ENCODE measurements around the gene LGALS7B.
"Not testable (repeated sequence)": the region's sequence is repeated elsewhere in the genome, so short reads cannot be mapped to it uniquely, and the experiment has no call there.

LGALS7B gene

GRCh38 chr19:38770228-38770948, 18.6 kb upstream of the LGALS7B start:
- not testable (repeated sequence) for DNase-seq

- DNase-seq: not testable (repeated sequence)
Observed at GRCh38 chr19:38770949-38771275, 18.1 kb upstream of the LGALS7B start.

DNA sequence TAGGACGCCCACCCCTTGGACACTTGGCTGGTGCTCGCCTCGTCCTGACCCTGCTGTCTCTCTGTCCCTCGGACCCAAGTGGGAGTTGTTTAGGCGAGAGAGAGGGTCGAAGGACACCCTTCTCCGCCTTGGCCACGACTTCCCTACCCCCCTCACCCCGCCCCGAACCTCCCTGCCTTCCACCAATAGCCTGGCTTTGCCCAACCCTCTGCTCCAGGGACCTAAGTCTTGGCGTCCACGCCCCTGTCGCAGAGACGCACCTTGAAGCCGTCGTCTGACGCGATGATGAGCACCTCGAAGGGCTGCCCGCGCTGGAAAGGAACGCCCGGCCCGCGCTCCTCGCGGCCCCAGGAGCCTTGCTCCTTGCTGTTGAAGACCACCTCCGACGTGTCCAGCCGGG, 17.4 kb upstream of the LGALS7B start:
- not testable (repeated sequence) for DNase-seq

DNA sequence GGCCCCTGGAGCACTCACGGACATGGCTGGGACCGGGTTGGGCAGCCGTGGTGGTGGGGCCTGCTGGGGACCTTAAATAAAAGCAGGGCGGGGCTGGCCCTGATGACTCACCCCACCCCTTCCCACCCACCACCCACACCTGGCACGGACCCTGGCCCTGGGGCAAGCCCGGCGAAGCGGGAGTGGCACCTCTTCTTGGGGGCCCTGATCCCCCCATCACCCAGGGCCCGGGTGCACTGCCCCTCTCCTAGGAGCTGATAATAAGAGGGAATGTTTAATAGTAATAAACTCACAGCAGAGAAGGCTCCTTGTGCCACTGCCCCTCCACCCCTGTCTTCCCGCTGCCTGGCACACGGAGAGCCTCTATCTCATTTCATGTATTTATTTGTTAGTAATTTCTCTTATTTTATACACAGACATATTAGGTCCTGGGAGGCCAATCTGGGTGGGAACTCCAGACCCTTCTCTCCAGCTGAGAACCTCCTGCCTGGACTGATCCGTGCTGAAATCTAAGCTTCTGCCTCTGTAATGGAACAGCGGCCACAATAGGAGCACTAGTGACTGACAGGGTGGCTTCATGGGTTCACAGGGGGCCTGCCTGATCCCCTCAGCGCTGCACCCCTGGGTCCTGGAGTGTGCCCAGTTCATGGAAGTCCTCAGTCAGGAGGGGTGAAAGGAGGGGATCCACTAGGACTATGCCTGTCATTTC, 15.4 kb upstream of the LGALS7B start, which contains the start of gene LGALS7:
Gene LGALS7, minus strand, starts transcription at position 49 of the 709 bp plus-strand sequence. Its CDS starts 25 bp downstream, at position 24.
- no peak for DNase-seq

- no peak for DNase-seq
Observed at GRCh38 chr19:38774181-38774950, 14.6 kb upstream of the LGALS7B start.

- no peak for DNase-seq
Observed at GRCh38 chr19:38778733-38779132, 10.3 kb upstream of the LGALS7B start.

DNA sequence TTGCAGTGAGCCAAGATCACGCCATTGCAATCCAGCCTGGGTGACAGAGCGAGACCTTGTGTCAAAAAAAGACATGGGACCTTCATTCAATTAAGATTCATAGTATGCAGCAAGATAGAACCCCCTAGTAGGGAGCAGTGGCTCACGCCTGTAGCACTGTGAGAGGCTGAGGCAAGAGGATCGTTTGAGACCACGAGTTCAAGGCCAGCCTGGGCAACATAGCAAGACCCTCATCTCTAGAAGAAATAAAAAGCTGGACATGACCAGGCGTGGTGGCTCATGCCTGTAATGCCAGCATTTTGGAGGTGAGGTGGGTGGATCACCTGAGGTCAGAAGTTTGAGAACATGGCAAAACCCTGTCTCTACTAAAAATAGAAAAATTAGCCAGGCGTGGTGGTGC, 8.6 kb upstream of the LGALS7B start:
- DNase-seq: no peak

GRCh38 chr19:38781058-38781457, 7.9 kb upstream of the LGALS7B start:
- no peak for DNase-seq

- not testable (repeated sequence) for DNase-seq
Observed at GRCh38 chr19:38782212-38782611, 6.8 kb upstream of the LGALS7B start.

DNA sequence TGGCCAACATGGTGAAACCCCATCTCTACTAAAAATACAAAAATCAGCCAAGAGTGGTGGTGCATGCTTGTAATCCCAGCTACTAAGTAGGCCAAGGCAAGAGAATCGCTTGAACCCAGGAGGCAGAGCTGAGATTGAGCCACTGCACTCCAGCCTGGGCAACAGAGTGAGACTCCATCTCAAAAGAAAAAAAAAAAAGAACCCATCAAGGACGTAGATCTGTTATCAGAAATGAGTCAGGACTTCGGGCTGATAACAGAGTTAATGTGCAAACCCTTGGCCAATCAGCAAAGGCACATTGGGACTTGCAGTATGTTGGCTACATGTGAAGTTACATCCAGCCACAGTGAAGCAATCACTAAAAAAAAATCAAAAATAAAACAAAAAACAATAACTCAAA, 4.8 kb upstream of the LGALS7B start:
- no peak for DNase-seq

DNA sequence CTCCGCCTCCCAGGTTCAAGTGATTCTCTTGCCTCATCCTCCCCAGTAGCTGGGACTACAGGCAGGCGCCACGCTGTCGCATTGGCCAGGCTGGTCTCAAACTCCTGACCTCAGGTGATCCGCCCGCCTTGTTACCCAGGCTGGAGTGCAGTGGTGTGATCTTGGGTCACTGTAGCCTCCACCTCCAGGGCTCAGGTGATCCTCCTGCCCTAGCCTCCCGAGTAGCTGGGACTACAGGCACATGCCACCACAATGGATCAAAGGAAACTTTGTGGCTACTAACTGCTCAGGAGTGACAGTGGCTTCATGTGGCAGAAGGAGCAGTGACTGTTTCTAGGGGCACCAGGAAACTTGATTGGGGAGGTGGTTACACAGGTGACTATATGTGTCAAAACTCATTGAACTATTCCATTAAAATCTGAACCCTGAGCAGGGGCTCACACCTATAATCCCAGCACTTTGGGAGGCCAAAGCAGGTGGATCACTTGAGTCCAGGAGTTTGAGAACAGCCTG, 3.8 kb upstream of the LGALS7B start:
- DNase-seq: no peak

DNA sequence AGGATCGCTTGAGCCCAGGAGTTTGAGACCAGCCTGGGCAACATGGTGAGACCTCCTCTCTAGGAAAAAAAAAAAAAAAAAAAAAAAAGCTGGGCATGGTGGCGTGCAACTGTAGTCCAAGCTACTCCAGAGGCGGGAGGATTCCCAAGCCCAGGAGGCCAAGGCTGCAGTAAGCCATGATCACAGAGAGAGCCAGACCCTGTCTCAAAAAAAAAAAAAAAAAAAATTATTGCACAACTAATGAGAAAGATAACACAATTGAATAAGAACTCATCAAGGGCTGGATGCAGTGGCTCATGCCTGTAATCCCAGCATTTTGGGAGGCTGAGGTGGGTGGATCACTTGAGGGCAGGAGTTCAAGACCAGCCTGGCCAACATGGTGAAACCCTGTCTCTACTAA, 2.9 kb upstream of the LGALS7B start:
- DNase-seq: not testable (repeated sequence)

DNA sequence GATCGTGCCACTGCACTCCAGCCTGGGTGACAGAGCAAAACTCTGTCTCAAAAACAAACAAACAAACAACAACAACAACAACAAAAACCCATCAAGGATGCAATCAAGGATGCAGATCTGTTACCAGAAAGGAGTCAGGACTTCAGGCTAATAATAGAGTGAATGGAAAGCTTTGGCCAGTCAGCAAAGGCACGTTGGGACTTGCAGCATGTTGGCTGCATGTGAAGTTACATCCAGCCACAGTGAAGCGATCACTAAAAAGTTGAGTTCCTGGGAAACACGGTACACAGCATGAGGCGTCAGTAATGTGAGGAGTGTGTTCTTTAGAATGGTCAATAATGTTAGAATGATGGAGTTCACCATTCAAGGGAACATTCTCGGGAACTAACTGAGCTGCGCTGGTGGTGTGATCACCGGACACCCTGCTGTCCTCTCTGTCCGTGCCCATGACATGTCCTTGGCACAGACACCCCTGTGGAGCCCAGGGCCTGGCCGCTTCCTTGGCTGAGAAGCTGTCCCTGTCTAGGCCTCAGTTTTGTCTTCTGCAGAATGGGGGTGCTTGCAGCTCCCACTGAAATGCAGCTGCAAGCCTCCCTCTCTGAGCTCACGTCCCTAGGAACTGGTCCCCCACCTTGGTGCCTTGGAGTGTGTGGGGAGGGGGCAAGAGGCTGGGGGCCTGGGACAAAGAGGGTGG, 2.3 kb upstream of the LGALS7B start:
- DNase-seq: no peak

DNA sequence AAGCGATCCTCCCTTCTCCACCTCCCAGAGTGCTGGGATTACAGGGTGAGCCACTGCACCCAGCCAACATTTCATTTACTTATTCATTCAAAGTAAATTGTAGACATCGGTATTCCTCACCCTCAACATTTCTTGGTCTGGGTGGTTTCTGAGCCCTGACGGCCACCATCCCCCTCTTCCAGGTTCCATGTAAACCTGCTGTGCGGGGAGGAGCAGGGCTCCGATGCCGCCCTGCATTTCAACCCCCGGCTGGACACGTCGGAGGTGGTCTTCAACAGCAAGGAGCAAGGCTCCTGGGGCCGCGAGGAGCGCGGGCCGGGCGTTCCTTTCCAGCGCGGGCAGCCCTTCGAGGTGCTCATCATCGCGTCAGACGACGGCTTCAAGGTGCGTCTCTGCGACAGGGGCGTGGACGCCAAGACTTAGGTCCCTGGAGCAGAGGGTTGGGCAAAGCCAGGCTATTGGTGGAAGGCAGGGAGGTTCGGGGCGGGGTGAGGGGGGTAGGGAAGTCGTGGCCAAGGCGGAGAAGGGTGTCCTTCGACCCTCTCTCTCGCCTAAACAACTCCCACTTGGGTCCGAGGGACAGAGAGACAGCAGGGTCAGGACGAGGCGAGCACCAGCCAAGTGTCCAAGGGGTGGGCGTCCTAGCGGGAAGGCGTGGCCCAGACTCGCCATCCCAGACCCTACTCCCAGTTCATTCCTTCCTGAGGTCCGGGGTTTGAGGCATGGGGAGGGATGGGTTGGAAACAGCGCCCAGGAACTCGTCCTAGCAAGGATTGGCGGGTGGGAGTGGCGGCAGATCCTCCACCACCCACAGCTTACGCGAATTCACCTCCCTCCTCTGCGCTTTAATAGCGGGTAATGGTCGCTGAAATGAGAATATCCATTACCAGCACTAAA, 1.8 kb downstream of the LGALS7B start:
- DNase-seq: not testable (repeated sequence)

DNA sequence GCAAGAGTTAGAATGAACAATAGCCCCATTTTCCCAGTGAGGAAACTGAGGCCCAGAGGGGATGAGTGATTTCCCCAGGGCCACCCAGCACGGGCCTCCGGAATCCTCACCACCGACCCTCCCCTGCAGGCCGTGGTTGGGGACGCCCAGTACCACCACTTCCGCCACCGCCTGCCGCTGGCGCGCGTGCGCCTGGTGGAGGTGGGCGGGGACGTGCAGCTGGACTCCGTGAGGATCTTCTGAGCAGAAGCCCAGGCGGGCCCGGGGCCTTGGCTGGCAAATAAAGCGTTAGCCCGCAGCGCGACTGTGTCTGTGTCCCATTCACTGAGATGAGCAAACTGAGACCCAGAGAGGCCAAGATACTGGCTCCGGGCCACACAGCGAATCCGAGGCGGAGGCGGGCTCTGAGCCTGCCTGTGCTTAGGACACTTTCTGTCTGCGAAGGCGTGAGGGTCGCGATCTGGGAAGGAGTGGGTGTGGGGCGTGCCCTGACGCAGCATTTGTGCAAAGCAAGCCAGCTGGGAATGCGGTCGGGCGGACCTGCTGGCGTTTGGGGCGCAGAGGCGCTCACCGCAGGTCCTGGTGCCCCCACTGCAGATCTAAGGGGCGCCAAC, 2.6 kb downstream of the LGALS7B start:
- DNase-seq: not testable (repeated sequence)

DNA sequence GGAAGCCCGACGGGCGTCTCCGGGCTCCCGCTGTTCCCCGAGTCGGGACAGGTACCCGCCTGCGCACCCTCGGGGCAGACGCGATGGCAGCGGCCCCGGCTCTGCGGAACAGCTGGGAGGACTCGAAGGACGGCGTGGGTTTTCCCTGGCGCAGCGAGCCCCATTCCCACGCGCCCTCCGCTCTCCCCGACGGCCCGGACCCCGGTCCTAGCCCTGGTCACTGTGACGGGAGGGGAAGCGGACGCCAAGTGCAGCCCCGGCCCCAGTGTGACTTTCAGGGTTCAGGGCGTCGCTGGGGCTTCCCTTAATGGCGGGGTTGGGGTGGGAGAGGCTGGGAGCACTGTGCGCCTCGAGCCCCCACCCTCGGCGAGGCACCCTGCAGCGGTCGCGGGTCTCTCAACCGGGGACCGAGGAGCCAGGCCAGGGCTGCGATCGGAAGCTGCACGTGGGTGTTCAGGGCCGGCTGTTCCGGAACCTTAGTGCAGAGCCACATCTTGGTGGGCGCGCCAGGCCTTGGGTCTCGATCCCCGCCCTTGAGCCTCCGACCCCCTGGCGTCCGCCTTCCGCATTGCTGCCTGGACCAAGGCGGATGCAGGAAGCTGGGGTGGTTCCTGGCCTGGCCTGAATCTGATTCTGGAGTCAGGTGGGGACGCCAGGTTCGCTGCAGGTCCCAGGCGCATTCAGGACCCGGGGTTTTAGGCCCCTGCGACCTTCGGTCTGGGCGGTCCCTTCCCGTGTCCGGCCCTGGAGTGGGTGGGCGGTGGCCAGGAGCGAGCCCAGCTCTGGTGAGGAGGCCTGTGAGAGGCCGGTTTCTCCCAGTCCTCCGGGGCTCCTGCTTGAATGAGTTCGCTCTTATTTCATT, 3.5 kb downstream of the LGALS7B start:
- peak; percentile 59 for DNase-seq

DNA sequence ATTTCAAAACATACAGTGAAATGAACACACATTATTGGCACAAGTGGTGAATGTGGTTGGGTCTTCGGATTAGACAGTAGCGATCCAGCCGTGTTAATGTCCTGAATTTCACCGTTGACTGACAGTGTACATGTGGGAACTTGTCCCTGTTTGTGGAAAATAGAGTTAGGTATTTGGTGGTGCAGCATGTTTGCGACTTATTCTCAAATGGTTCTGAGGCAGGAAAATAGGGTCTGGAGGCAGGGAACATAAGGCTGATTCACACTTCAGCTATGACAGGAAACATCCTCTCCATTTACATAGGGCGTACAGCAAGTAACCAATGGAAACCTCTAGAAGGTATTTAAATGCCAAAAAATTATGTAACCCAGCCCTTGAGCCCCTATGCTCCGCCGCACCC, 4.2 kb downstream of the LGALS7B start:
- no peak for DNase-seq

DNA sequence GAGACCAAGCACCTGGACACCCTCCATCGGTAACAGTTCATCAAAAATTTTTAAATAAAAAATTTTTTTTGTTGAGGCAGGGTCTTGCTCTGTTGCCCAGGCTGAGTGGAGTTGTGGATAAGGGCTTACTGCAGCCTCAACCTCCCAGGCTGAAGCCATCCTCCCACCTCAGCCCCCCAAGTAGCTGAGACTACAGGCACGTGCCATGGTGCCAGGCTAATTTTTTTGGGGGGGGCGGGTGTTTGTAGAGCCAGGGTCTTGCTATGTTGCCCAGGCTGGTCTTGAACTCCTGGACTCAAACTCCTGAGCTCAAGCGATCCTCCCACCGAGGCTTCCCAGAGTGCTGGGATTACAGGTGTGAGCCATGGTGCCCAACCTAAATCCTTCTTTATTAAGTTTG, 4.7 kb downstream of the LGALS7B start:
- no peak for DNase-seq

DNA sequence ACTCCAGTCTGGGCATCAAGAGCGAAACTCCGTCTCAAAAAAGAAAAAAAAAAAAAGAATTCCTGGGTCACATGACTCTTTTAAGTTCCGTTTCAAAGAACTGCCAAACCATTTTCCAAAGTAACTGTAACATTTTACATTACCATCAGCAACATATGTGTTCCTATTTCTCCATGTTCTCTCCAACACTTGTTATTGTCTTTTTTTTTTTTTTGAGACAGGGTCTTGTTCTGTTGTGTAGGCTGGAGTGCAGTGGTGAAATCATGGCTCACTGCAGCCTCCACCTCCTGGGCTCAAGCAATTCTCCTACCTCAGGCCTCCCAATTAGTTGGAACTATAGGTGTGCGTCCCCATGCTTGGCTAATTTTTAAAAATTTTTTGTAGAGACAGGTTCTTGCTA, 6.5 kb downstream of the LGALS7B start:
- DNase-seq: no peak

DNA sequence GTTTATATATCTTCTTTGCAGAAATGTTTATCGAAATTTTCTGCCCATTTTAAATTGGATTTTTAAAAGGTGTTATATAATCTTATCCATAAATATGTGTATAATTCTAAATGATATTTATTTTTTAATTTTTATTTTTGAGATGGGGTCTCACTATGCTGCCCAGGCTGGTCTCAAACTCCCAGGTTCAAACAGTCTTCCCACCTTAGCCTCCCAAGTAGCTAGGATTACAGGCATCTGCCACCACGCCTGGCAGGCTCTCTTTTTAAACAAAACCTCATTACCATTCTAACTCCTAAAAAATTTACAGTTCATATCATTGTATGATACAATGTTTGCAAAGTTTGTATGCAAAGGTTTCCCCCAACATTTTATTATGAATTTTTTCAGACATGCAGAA, 7.2 kb downstream of the LGALS7B start:
- DNase-seq: no peak

Data from CD4-positive, alpha-beta T cell treated with Interleukin-17A for 4 hours (primary cell).